HCT116 (cell line): ENCODE results near the gene TPRX1. TPM values are rescaled to one million over a fixed set of nuclear protein-coding genes. Genes with fewer than 3 reads are reported as not detected.

Experiments
- ATAC-seq: fragments of 200-7000 bp; cut with Tn5 transposase; 2 replicates; pipeline ENCODE4 v1.9.1; 2020; ENCODE audit warnings: mild to moderate bottlenecking, moderate library complexity
- BruUV-seq: library from RNA; stranded (reverse); fragments of 400-500 nt; replicated peaks from 2 replicates; lab custom pipeline; 2021; lab: Mats Ljungman, UMichigan
- CTCF ChIA-PET: fragments of 300-600 bp; sonication (Branson Sonifier 250); formaldehyde crosslinking; loops from one replicate; lab custom pipeline; 2021; ENCODE audit warnings: antibody characterized with exemption; lab: Charles Lee
- POLR2A ChIA-PET: fragments of 300-600, 350-600 bp; sonication (Branson Sonifier 250); formaldehyde crosslinking; loops from one replicate; lab custom pipeline; 2021; ENCODE audit warnings: antibody characterized with exemption; lab: Charles Lee
- RAD21 ChIA-PET, 2 experiments: fragments of 300-600 bp; sonication (Branson Sonifier 250); formaldehyde crosslinking; loops; one replicate each; lab custom pipeline; 2023; ENCODE audit warnings: low total read pairs in 2 of 2; ENCODE audit not compliant: uncharacterized antibody in 2 of 2, unreplicated experiment in 2 of 2, low non-redundant PET in 1 of 2; lab: Charles Lee
- DNase-seq: peaks from one replicate; pipeline ENCODE4 v3.0.0-alpha.2; 2010; ENCODE audit warnings: low read depth, low spot score
- H2AFZ ChIP-seq: fragments of 200-600 bp; shearing (Covaris generic), sonication (generic); 2 replicates; pipeline ENCODE4 v1.6.1; 2017; ENCODE audit warnings: low read depth, mixed run types, mixed read lengths, antibody characterized with exemption, low read length; ENCODE audit not compliant: poor library complexity, severe bottlenecking
- H3K27ac ChIP-seq: 2 replicates; pipeline ENCODE4 v1.5.1; 2012; ENCODE audit warnings: low read depth, low read length
- H3K27me3 ChIP-seq: fragments of 200-600 bp; sonication (generic); 2 replicates; pipeline ENCODE4 v1.6.1; 2016; ENCODE audit warnings: mixed run types, low read length, mixed read lengths; ENCODE audit not compliant: insufficient read depth
- H3K36me3 ChIP-seq, 2 experiments: fragments of 200-500 bp in 1 of 2; fragments of 200-600 bp in 1 of 2; sonication (Bioruptor generic) in 1 of 2; sonication (generic) in 1 of 2; 2 replicates each; pipeline versions ENCODE4 v1.5.1 to v1.6.1; 2014 to 2016; ENCODE audit warnings: low read length in 2 of 2, inconsistent platforms in 1 of 2, mixed read lengths in 1 of 2, mixed run types in 1 of 2; ENCODE audit not compliant: insufficient read depth in 2 of 2, control insufficient read depth in 1 of 2
- H3K4me1 ChIP-seq, 2 experiments: fragments of 200-600 bp in 1 of 2; sonication (generic) in 1 of 2; 2 replicates each; pipeline versions ENCODE4 v1.5.1 to v1.6.1; 2012 to 2017; ENCODE audit warnings: low read length in 2 of 2, inconsistent platforms in 1 of 2, mild to moderate bottlenecking in 1 of 2, mixed read lengths in 1 of 2, mixed run types in 1 of 2, moderate library complexity in 1 of 2; ENCODE audit not compliant: insufficient read depth in 2 of 2, control insufficient read depth in 1 of 2
- H3K4me2 ChIP-seq: fragments of 200-600 bp; sonication (generic); 2 replicates; pipeline ENCODE4 v1.6.1; 2017; ENCODE audit warnings: mixed run types, low read length, mixed read lengths
- H3K4me3 ChIP-seq, 2 experiments: fragments of 200-600 bp in 1 of 2; sonication (generic) in 1 of 2; replicated peaks in 1 of 2; 2 replicates each; pipeline ENCODE4 v1.5.1; 2011 to 2016; ENCODE audit warnings: low read length in 2 of 2, control low read depth in 1 of 2, low read depth in 1 of 2, mild to moderate bottlenecking in 1 of 2, mixed read lengths in 1 of 2, mixed run types in 1 of 2
- H3K79me2 ChIP-seq: fragments of 200-600 bp; sonication (generic); 2 replicates; pipeline ENCODE4 v1.6.1; 2017; ENCODE audit warnings: mild to moderate bottlenecking, mixed run types, low read length, moderate library complexity, mixed read lengths; ENCODE audit not compliant: insufficient read depth
- H3K9ac ChIP-seq: fragments of 200-600 bp; sonication (generic); 2 replicates; pipeline ENCODE4 v1.6.1; 2016; ENCODE audit warnings: low read length, mixed read lengths
- H3K9me2 ChIP-seq: fragments of 200-600 bp; sonication (generic), shearing (Covaris generic); 2 replicates; pipeline ENCODE4 v1.6.1; 2017; ENCODE audit warnings: mixed run types, mild to moderate bottlenecking, moderate library complexity; ENCODE audit not compliant: insufficient read depth
- H3K9me3 ChIP-seq, 2 experiments: fragments of 200-500 bp in 1 of 2; fragments of 200-600 bp in 1 of 2; sonication (Bioruptor generic) in 1 of 2; sonication (generic) in 1 of 2; 2 replicates each; pipeline ENCODE4 v1.6.1; 2014 to 2017; ENCODE audit warnings: low read length in 2 of 2, mixed read lengths in 2 of 2, inconsistent platforms in 1 of 2, low read depth in 1 of 2, mild to moderate bottlenecking in 1 of 2, mixed run types in 1 of 2, moderate library complexity in 1 of 2; ENCODE audit not compliant: control insufficient read depth in 1 of 2, insufficient read depth in 1 of 2
- H4K20me1 ChIP-seq: fragments of 200-600 bp; sonication (generic), shearing (Covaris generic); 2 replicates; pipeline ENCODE4 v1.6.1; 2017; ENCODE audit warnings: mixed run types, mild to moderate bottlenecking, moderate library complexity; ENCODE audit not compliant: insufficient read depth
- ATF3 ChIP-seq: IDR thresholded peaks from 2 replicates; pipeline ENCODE4 v1.6.1; 2012
- CBX3 ChIP-seq: IDR thresholded peaks from 2 replicates; pipeline ENCODE4 v1.6.1; 2012; ENCODE audit warnings: low read depth
- CTCF ChIP-seq, 3 experiments: fragments of 200-600 bp in 1 of 3; sonication (generic) in 1 of 3; IDR thresholded peaks in 2 of 3; conservative IDR thresholded peaks in 1 of 3; 2 replicates each; pipeline ENCODE4 v1.5.1; 2012 to 2017; ENCODE audit warnings: low read depth in 2 of 3, low read length in 2 of 3, antibody characterized with exemption in 1 of 3, borderline replicate concordance in 1 of 3, control low read depth in 1 of 3, mild to moderate bottlenecking in 1 of 3, mixed read lengths in 1 of 3, mixed run types in 1 of 3, moderate library complexity in 1 of 3; ENCODE audit not compliant: insufficient read depth in 1 of 3
- EGR1 ChIP-seq: IDR thresholded peaks from 2 replicates; pipeline ENCODE4 v1.6.1; 2012; ENCODE audit warnings: low read depth
- ELF1 ChIP-seq: IDR thresholded peaks from 2 replicates; pipeline ENCODE4 v1.6.1; 2012; ENCODE audit warnings: low read depth, borderline replicate concordance
- EZH2 ChIP-seq: fragments of 200-600 bp; sonication (generic); IDR thresholded peaks from 2 replicates; pipeline ENCODE4 v1.6.1; 2017; ENCODE audit warnings: antibody characterized with exemption, mixed run types
- EZH2phosphoT487 ChIP-seq: fragments of 200-600 bp; IDR thresholded peaks from 2 replicates; pipeline ENCODE4 v1.6.1; 2018; ENCODE audit warnings: antibody characterized with exemption, borderline replicate concordance
- FOSL1 ChIP-seq: IDR thresholded peaks from 2 replicates; pipeline ENCODE4 v1.6.1; 2012; ENCODE audit warnings: low read depth
- JUND ChIP-seq: IDR thresholded peaks from 2 replicates; pipeline ENCODE4 v1.6.1; 2012
- RAD21 ChIP-seq: IDR thresholded peaks from 2 replicates; pipeline ENCODE4 v1.6.1; 2012; ENCODE audit warnings: low read depth, mild to moderate bottlenecking
- SRF ChIP-seq: IDR thresholded peaks from 2 replicates; pipeline ENCODE4 v1.6.1; 2012; ENCODE audit warnings: low read depth
- YY1 ChIP-seq: IDR thresholded peaks from 2 replicates; pipeline ENCODE4 v1.6.1; 2011; ENCODE audit warnings: low read length, low read depth, moderate library complexity, mild to moderate bottlenecking; ENCODE audit not compliant: insufficient replicate concordance; ENCODE audit errors: extremely low read depth
- ZBTB33 ChIP-seq: IDR thresholded peaks from 2 replicates; pipeline ENCODE4 v1.6.1; 2011; ENCODE audit warnings: mild to moderate bottlenecking, low read length, moderate library complexity; ENCODE audit not compliant: insufficient replicate concordance; ENCODE audit errors: extremely low read depth
- ZFX ChIP-seq: fragments of 450-650 bp; IDR thresholded peaks from 2 replicates; pipeline ENCODE4 v1.6.1; 2017
- intact Hi-C: fragments of 100-400 bp; cut with micrococcal nuclease; formaldehyde crosslinking; loops from 2 replicates; pipeline ENCODE4 v1.10.0; 2022
- total RNA-seq: library from RNA; stranded (reverse); gene quantifications from one replicate; pipeline ENCODE4 v1.2.1, GENCODE V29; 2021; ENCODE audit not compliant: unreplicated experiment

TPRX1 gene
- total RNA-seq, 1 experiment from 2014 or later = not detected

GRCh38 chr19:47767349-47767748, 37.0 kb downstream of the TPRX1 start:
- RAD21 ChIA-PET = no interaction called here

GRCh38 chr19:47766670-47767069, 37.7 kb downstream of the TPRX1 start:
- no peak overlapping the region for H3K27ac ChIP-seq
- H2AFZ ChIP-seq = no peak overlapping the region
- no peaks in the 10 kb centered on the region for H3K9me3 ChIP-seq
- no peaks in the 10 kb centered on the region for H3K9me2 ChIP-seq
- H3K4me3 ChIP-seq = no peak overlapping the region
- no TSS peak for BruUV-seq
- intact Hi-C loops = loop anchor here (1.0 kb wide), 1 partner anchor 22 kb away; no protein-coding TSS in a partner anchor
- ChIA-PET RAD21 (no interaction called here), POLR2A (no interaction called here), CTCF (interaction anchor here (1.2 kb wide), 1 partner anchor 11 kb away, joined by 3 read pairs; the partner anchor contains the start of gene SELENOW)
- ATAC-seq (no peak), DNase-seq (no peak)
- H3K4me2 ChIP-seq = no peak overlapping the region
- H4K20me1 ChIP-seq = no peaks in the 10 kb centered on the region
- H3K9ac ChIP-seq = no peak overlapping the region
- H3K27me3 ChIP-seq = no peaks in the 10 kb centered on the region
- H3K4me1 ChIP-seq = peaks cover 3 to 7% of the 10 kb centered on the region in 2 experiments; a peak in 1 of 4 replicates
- no peaks in the 10 kb centered on the region for H3K36me3 ChIP-seq
- H3K79me2 ChIP-seq = no peaks in the 10 kb centered on the region
- TF ChIP-seq YY1 (no peak), JUND (no peak), CBX3 (no peak), SRF (no peak), RAD21 (no peak), ZFX (no peak), ZBTB33 (no peak), EZH2phosphoT487 (no peak), ATF3 (no peak), ELF1 (no peak), EGR1 (no peak), FOSL1 (no peak), EZH2 (no peak)

More at GRCh38 chr19:47767349-47767748, 37.0 kb downstream of the TPRX1 start:
- Histone ChIP-seq H3K4me2 (no peak overlapping the region), H4K20me1 (no peaks in the 10 kb centered on the region), H3K36me3 (no peaks in the 10 kb centered on the region), H3K4me1 (peaks cover 3 to 7% of the 10 kb centered on the region in 2 experiments; a peak in 1 of 4 replicates), H3K27me3 (no peaks in the 10 kb centered on the region), H3K9ac (no peak overlapping the region), H3K9me2 (no peaks in the 10 kb centered on the region)
- CTCF ChIA-PET = interaction anchor here (1.2 to 1.6 kb wide), 2 partner anchors 11 to 22 kb away, joined by 3 to 6 read pairs; partner anchors contain the start of gene SELENOW
- no peak for TF ChIP-seq CTCF (IDR thresholded peaks at IDR 0.05 in 2 of 3, conservative IDR thresholded peaks at IDR 0.05 in 1 of 3; ENCODE audit: borderline replicate concordance in 1 of 3, insufficient read depth in 1 of 3, low read depth in 2 of 3, low read length in 2 of 3)
- TF ChIP-seq, all 23 proteins: peak for 0
- H3K79me2 ChIP-seq = no peaks in the 10 kb centered on the region
- intact Hi-C loops = no loop called here
- no peak overlapping the region for H3K4me3 ChIP-seq
- DNase-seq = no peak
- BruUV-seq = no TSS peak
- no peak overlapping the region for H2AFZ ChIP-seq
- POLR2A ChIA-PET = interaction anchor here (0.8 kb wide), 1 partner anchor 22 kb away, joined by 3 read pairs; the partner anchor contains the start of gene NOP53
- H3K27ac ChIP-seq = no peak overlapping the region
- H3K9me3 ChIP-seq = no peaks in the 10 kb centered on the region
- no peak for ATAC-seq
